B cell (primary cell): ENCODE results near the gene ESPL1. TPM values are rescaled to one million over a fixed set of nuclear protein-coding genes. Genes with fewer than 3 reads are reported as not detected.
"Not testable (repeated sequence)": the region's sequence is repeated elsewhere in the genome, so short reads cannot be mapped to it uniquely, and the experiment has no call there.

Source experiments
- ATAC-seq: fragments of 200-7000 bp; cut with Tn5 transposase; one replicate; pipeline ENCODE4 v1.10.0; 2021; ENCODE audit warnings: low read depth, mild to moderate bottlenecking, moderate number of reproducible peaks, moderate library complexity
- CTCF ChIA-PET: fragments of 350-600 bp; sonication (Branson Sonifier 250); formaldehyde crosslinking; loops from one replicate; lab custom pipeline; 2021; ENCODE audit warnings: antibody characterized with exemption, inconsistent platforms; lab: Charles Lee
- POLR2A ChIA-PET: fragments of 350-600 bp; sonication (Branson Sonifier 250); formaldehyde crosslinking; loops from one replicate; lab custom pipeline; 2021; ENCODE audit warnings: antibody characterized with exemption; lab: Charles Lee
- DNase-seq: peaks from one replicate; pipeline ENCODE4 v3.0.0; 2013
- H2AFZ ChIP-seq: 2 replicates; pipeline ENCODE4 v1.6.1; 2012; ENCODE audit warnings: mild to moderate bottlenecking, low read depth, low read length; ENCODE audit not compliant: insufficient read depth, poor library complexity, severe bottlenecking
- H3K27ac ChIP-seq, 2 donors: 1 replicate in 1 of 2; 2 replicates in 1 of 2; pipeline ENCODE4 v1.5.1; 2012 to 2013; ENCODE audit warnings: low read length in 2 of 2, mild to moderate bottlenecking in 2 of 2, moderate library complexity in 1 of 2
- H3K27me3 ChIP-seq, 4 experiments: fragments of 200-600 bp in 1 of 4; sonication (generic) in 1 of 4; replicated peaks in 1 of 4; 1 replicate in 2 of 4; 2 replicates in 2 of 4; pipeline versions ENCODE4 v1.6.1 to v1.7.0; 2013 to 2016; ENCODE audit warnings: low read length in 3 of 4, mild to moderate bottlenecking in 2 of 4, mixed read lengths in 1 of 4, moderate library complexity in 1 of 4; ENCODE audit not compliant: insufficient read depth in 4 of 4, control insufficient read depth in 3 of 4; ENCODE audit errors: control extremely low read depth in 1 of 4
- H3K36me3 ChIP-seq, 2 experiments: replicated peaks in 1 of 2; 1 replicate in 1 of 2; 2 replicates in 1 of 2; pipeline versions ENCODE4 v1.6.1 to v1.7.1; 2013; ENCODE audit warnings: low read length in 1 of 2; ENCODE audit not compliant: insufficient read depth in 2 of 2, control insufficient read depth in 1 of 2; ENCODE audit errors: control extremely low read depth in 1 of 2, extremely low read depth in 1 of 2
- H3K4me1 ChIP-seq, 2 donors: fragments of 200-600 bp in 1 of 2; sonication (generic) in 1 of 2; 1 replicate in 1 of 2; 2 replicates in 1 of 2; pipeline versions ENCODE4 v1.5.1 to v1.6.1; 2013 to 2017; ENCODE audit warnings: low read length in 2 of 2; ENCODE audit not compliant: control insufficient read depth in 2 of 2, insufficient read depth in 2 of 2
- H3K4me2 ChIP-seq: replicated peaks from 2 replicates; pipeline ENCODE3; 2012; ENCODE audit warnings: mild to moderate bottlenecking, low read depth, low read length; ENCODE audit not compliant: poor library complexity, severe bottlenecking
- H3K4me3 ChIP-seq, 5 experiments: fragments of 200-600 bp in 1 of 5; sonication (generic) in 1 of 5; 1 replicate in 3 of 5; 2 replicates in 2 of 5; pipeline versions ENCODE4 v1.5.1 to v1.7.0; 2011 to 2016; ENCODE audit warnings: low read length in 4 of 5, mild to moderate bottlenecking in 4 of 5, low read depth in 2 of 5, control low read depth in 1 of 5, moderate library complexity in 1 of 5; ENCODE audit not compliant: insufficient read depth in 1 of 5; ENCODE audit errors: control extremely low read depth in 1 of 5, extremely low read depth in 1 of 5
- H3K79me2 ChIP-seq: fragments of 200-600 bp; sonication (generic); one replicate; pipeline ENCODE4 v1.6.0; 2016; ENCODE audit warnings: low read length; ENCODE audit not compliant: control insufficient read depth, insufficient read depth
- H3K9ac ChIP-seq: fragments of 200-600 bp; sonication (generic); 2 replicates; pipeline ENCODE4 v1.6.1; 2017; ENCODE audit warnings: mild to moderate bottlenecking, low read length, moderate library complexity
- H3K9me3 ChIP-seq, 3 donors: one replicate each; pipeline versions ENCODE4 v1.6.1 to v1.7.1; 2013; ENCODE audit warnings: low read length in 2 of 3; ENCODE audit not compliant: control insufficient read depth in 2 of 3, insufficient read depth in 1 of 3; ENCODE audit errors: control extremely low read depth in 1 of 3
- H4K20me1 ChIP-seq: 2 replicates; pipeline ENCODE4 v1.6.0; 2012; ENCODE audit warnings: mild to moderate bottlenecking, low read length; ENCODE audit not compliant: insufficient read depth, control insufficient read depth, poor library complexity, severe bottlenecking
- H3K27ac Mint-ChIP-seq: one replicate; pipeline ENCODE4 v1.8.0; 2021; ENCODE audit warnings: mixed read lengths
- H3K27me3 Mint-ChIP-seq: one replicate; pipeline ENCODE4 v1.8.0; 2021; ENCODE audit warnings: mixed read lengths
- H3K4me1 Mint-ChIP-seq: one replicate; pipeline ENCODE4 v1.8.0; 2021; ENCODE audit warnings: mixed read lengths
- H3K4me3 Mint-ChIP-seq: one replicate; pipeline ENCODE4 v1.8.0; 2021; ENCODE audit warnings: mixed read lengths
- H3K9me3 Mint-ChIP-seq: one replicate; pipeline ENCODE4 v1.8.0; 2022; ENCODE audit warnings: mixed read lengths; ENCODE audit not compliant: insufficient read depth
- EZH2 ChIP-seq: IDR thresholded peaks from 2 replicates; pipeline ENCODE4 v1.6.1; 2012; ENCODE audit warnings: borderline replicate concordance, low read depth, mild to moderate bottlenecking, moderate library complexity, low read length; ENCODE audit not compliant: insufficient read depth, poor library complexity, severe bottlenecking
- WGBS: methylation state at CpG from one replicate; pipeline ENCODE4 v1.1.5; 2013; ENCODE audit warnings: missing lambda C conversion rate; ENCODE audit not compliant: insufficient coverage; 5-methylcytosine and 5-hydroxymethylcytosine counted together
- intact Hi-C: fragments of 100-400 bp; cut with micrococcal nuclease; formaldehyde crosslinking; loops from one replicate; pipeline ENCODE4 v1.10.0; 2022
- polyA plus RNA-seq: library from polyadenylated mRNA; depleted of rRNA; stranded (reverse); fragments of >200 nt; gene quantifications from 2 replicates; pipeline ENCODE4 v1.2.3, GENCODE V29; 2012
- total RNA-seq, 2 donors: library from RNA; stranded (reverse); fragments of 120-200 nt in 1 of 2; gene quantifications; 1 replicate in 1 of 2; 2 replicates in 1 of 2; pipeline versions ENCODE4 v1.2.3 to v1.2.4, GENCODE V29; 2013 to 2022
- TF ChIP-seq, protein P1 (sequence below): fragments of 200-600 bp; IDR thresholded peaks from one replicate; pipeline ENCODE4 v1.8.0; 2022; ENCODE audit warnings: antibody characterized with exemption, mild to moderate bottlenecking

ESPL1 gene
- total and polyA plus RNA-seq, 2 donors (not counting 1 experiment from before 2014, with no cell fraction given), result 0.88 to 2.4 TPM

- intact Hi-C loops, result no loop called here
- WGBS, result 100% methylated on average over 3 of the region's 5 CpGs
- Histone ChIP-seq H3K4me2 (no peak overlapping the region), H2AFZ (no peak overlapping the region), H3K9me3 (no peaks in the 10 kb centered on the region), H3K27me3 (peaks cover 0 to 39% (median 14%) of the 10 kb centered on the region in 4 experiments), H4K20me1 (no peaks in the 10 kb centered on the region), H3K79me2 (no peaks in the 10 kb centered on the region), H3K27ac (no peak overlapping the region), H3K4me3 (no peak overlapping the region), H3K9ac (no peak overlapping the region), H3K4me1 (peaks cover 7 to 8% of the 10 kb centered on the region in 2 donors), H3K36me3 (no peaks in the 10 kb centered on the region)
- DNase-seq (no peak), ATAC-seq (no peak)
- peaks cover 54% of the 10 kb centered on the region for H3K27me3 Mint-ChIP-seq
- no peak overlapping the region for H3K4me3 Mint-ChIP-seq
- H3K27ac Mint-ChIP-seq, result no peak overlapping the region
- no peaks in the 10 kb centered on the region for H3K9me3 Mint-ChIP-seq
- ChIA-PET CTCF (interaction anchor here (1.5 to 15.1 kb wide), 4 partner anchors 9 to 91 kb away, joined by 5 to 353 read pairs (median 9); partner anchors contain the start of gene AAAS), POLR2A (no interaction called here)
- peaks cover 6% of the 10 kb centered on the region for H3K4me1 Mint-ChIP-seq
- TF ChIP-seq, protein P1, sequence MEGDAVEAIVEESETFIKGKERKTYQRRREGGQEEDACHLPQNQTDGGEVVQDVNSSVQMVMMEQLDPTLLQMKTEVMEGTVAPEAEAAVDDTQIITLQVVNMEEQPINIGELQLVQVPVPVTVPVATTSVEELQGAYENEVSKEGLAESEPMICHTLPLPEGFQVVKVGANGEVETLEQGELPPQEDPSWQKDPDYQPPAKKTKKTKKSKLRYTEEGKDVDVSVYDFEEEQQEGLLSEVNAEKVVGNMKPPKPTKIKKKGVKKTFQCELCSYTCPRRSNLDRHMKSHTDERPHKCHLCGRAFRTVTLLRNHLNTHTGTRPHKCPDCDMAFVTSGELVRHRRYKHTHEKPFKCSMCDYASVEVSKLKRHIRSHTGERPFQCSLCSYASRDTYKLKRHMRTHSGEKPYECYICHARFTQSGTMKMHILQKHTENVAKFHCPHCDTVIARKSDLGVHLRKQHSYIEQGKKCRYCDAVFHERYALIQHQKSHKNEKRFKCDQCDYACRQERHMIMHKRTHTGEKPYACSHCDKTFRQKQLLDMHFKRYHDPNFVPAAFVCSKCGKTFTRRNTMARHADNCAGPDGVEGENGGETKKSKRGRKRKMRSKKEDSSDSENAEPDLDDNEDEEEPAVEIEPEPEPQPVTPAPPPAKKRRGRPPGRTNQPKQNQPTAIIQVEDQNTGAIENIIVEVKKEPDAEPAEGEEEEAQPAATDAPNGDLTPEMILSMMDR, result no peak
- TF ChIP-seq EZH2, result no peak
Measured at GRCh38 chr12:53330671-53331070, 62.6 kb downstream of the ESPL1 start.

DNA sequence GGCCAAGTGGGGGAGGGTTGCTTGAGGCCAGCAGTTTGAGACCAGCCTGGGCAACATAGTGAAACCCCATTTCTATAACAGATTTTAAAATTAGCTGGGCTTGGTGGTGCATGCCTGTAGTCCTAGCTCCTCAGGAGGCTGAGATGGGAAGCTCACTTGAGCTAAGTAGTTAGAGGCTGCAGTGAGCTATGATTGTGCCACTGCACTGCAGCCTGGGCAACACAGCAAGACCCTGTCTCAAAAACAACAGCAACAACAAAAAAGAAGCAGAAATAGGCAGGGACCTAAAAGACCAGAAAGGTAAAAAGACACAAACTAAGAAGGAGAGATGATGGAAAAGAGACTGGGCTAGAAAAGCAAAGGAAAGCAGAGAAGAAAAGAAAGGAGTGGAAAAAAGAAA is 64.2 kb downstream of the ESPL1 start:
- H3K4me2 ChIP-seq, H3K27ac Mint-ChIP-seq, intact Hi-C loops, H3K9me3 ChIP-seq, H3K4me3 Mint-ChIP-seq, ATAC-seq, H2AFZ ChIP-seq, H3K79me2 ChIP-seq, H3K9me3 Mint-ChIP-seq, H3K27ac ChIP-seq, H4K20me1 ChIP-seq, H3K4me3 ChIP-seq, H3K4me1 Mint-ChIP-seq, DNase-seq, H3K9ac ChIP-seq, POLR2A ChIA-PET, H3K36me3 ChIP-seq: not testable (repeated sequence)
- peaks cover 0 to 50% (median 21%) of the 10 kb centered on the region in 4 experiments for H3K27me3 ChIP-seq
- CTCF ChIA-PET, result interaction anchor here (0.9 to 15.1 kb wide), 3 partner anchors 11 to 120 kb away, joined by 3 to 353 read pairs (median 12); partner anchors contain the start of gene AAAS
- peaks cover 64% of the 10 kb centered on the region for H3K27me3 Mint-ChIP-seq
- peaks cover 10 to 13% of the 10 kb centered on the region in 2 donors for H3K4me1 ChIP-seq
